ENCODE results near the gene OOSP4A.
"Not testable (repeated sequence)": the region's sequence is repeated elsewhere in the genome, so short reads cannot be mapped to it uniquely, and the experiment has no call there.

The OOSP4A gene

GRCh38 chr11:59981106-59981770 lies 17.4 kb downstream of the OOSP4A start:
- DNase-seq, result no peak

DNA sequence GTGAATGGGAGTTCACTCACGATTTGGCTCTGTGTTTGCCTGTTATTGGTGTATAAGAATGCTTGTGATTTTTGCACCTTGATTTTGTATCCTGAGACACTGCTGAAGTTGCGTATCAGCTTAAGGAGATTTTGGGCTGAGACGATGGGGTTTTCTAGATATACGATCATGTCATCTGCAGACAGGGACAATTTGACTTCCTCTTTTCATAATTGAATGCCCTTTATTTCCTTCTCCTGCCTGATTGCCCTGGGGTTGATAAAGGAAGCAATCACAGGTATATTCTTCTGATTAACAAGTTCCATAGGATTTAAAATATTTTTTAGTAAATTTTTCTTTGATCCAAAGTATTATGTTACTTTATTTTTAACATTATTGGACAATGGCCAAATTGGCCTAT lies 18.2 kb downstream of the OOSP4A start:
- not testable (repeated sequence) for DNase-seq

- DNase-seq, result no peak
Measured at GRCh38 chr11:59983212-59983611, 19.4 kb downstream of the OOSP4A start.

GRCh38 chr11:59984368-59984767 lies 20.5 kb downstream of the OOSP4A start:
- no peak for DNase-seq

- no peak for DNase-seq
Measured at GRCh38 chr11:59990421-59990820, 26.6 kb downstream of the OOSP4A start.

DNA sequence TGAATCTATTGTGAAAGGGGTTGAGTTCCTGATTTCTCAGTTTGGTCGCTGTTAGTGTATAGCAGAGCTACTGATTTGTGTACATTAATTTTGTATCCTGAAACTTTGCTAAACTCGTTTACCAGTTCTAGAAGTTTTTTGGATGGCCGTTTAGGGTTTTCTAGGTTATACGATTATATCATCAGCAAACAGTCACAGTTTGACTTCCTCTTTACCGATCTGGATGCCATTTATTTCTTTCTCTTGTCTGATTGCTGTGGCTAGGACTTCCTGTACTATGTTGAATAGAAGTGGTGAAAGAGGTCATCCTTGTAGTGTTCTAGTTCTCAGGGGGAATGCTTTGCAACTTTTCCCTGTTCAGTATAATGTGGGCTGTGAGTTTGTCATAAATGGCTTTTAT lies 28.6 kb downstream of the OOSP4A start:
- no peak for DNase-seq

DNA sequence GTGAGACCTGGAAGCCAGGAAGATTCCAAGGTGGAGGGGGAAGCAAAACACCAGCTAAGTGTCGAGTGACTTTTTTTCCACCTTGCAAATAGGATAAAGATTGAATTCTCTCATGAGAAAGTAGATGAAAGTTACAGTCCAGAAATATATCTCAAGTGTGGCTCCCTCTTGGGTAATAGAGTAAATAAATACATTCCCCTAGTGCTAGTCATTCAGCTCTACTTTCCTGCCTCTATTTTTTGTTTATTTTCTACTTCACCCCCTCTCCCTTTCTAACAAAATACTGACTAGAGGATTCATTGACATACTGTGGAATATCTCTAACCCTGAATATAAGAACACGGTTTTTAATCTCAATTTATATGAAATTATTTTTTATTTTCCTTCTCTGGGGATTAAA lies 34.0 kb downstream of the OOSP4A start:
- DNase-seq, result no peak

GRCh38 chr11:59999691-60000090 lies 35.9 kb downstream of the OOSP4A start:
- DNase-seq, result no peak

- DNase-seq, result no peak
Measured at GRCh38 chr11:60003729-60004128, 39.9 kb downstream of the OOSP4A start.

GRCh38 chr11:60005360-60005759 lies 41.5 kb downstream of the OOSP4A start:
- no peak for DNase-seq

DNA sequence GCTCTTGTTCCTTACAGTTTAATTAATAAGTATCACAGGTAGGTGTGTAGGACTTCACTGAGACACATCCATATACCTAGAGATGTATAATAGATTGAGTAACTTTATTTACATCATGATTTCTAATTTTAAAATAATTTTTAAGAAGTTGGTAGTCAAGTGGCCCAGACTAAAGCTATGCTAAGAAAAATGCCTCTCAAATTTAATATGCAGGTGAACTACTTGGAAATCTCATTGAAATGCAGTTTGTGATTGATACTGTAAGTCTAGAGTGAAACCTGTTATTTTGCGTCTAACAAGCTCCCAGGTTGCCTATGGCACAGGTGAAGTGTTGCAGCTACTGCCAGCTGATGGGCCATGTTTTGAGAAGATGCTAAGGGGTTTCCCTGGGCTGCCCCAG lies 53.0 kb downstream of the OOSP4A start, which contains the start of gene OOSP4B:
Gene OOSP4B (plus strand): TSS at position 301 of the 400 bp plus-strand sequence.
- DNase-seq, result no peak

- DNase-seq, result no peak
Measured at GRCh38 chr11:60018058-60018457, 54.2 kb downstream of the OOSP4A start.

Measured in NCI-H774 (cell line).